Measurements from ENCODE around the gene OBP2A. TPM values are rescaled to one million over a fixed set of nuclear protein-coding genes. Genes with fewer than 3 reads are reported as not detected.

OBP2A gene
- total RNA-seq, 1 experiment from 2014 or later, result not detected

- TF ChIP-seq ZNF219 (CRISPR knock-in tag; IDR thresholded peaks at IDR 0.05; ENCODE audit: borderline replicate concordance), result no peak
- no peak for TF ChIP-seq MLX (CRISPR knock-in tag; IDR thresholded peaks at IDR 0.05)
- no peak for TF ChIP-seq FOXK1 (CRISPR knock-in tag; IDR thresholded peaks at IDR 0.05)
- TF ChIP-seq, protein P1, sequence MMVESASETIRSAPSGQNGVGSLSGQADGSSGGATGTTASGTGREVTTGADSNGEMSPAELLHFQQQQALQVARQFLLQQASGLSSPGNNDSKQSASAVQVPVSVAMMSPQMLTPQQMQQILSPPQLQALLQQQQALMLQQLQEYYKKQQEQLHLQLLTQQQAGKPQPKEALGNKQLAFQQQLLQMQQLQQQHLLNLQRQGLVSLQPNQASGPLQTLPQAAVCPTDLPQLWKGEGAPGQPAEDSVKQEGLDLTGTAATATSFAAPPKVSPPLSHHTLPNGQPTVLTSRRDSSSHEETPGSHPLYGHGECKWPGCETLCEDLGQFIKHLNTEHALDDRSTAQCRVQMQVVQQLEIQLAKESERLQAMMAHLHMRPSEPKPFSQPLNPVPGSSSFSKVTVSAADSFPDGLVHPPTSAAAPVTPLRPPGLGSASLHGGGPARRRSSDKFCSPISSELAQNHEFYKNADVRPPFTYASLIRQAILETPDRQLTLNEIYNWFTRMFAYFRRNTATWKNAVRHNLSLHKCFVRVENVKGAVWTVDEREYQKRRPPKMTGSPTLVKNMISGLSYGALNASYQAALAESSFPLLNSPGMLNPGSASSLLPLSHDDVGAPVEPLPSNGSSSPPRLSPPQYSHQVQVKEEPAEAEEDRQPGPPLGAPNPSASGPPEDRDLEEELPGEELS (CRISPR knock-in tag; IDR thresholded peaks at IDR 0.05), result no peak
These were observed 22.3 kb upstream of the OBP2A start (continued) for GRCh38 chr9:135523521-135524129.

DNA sequence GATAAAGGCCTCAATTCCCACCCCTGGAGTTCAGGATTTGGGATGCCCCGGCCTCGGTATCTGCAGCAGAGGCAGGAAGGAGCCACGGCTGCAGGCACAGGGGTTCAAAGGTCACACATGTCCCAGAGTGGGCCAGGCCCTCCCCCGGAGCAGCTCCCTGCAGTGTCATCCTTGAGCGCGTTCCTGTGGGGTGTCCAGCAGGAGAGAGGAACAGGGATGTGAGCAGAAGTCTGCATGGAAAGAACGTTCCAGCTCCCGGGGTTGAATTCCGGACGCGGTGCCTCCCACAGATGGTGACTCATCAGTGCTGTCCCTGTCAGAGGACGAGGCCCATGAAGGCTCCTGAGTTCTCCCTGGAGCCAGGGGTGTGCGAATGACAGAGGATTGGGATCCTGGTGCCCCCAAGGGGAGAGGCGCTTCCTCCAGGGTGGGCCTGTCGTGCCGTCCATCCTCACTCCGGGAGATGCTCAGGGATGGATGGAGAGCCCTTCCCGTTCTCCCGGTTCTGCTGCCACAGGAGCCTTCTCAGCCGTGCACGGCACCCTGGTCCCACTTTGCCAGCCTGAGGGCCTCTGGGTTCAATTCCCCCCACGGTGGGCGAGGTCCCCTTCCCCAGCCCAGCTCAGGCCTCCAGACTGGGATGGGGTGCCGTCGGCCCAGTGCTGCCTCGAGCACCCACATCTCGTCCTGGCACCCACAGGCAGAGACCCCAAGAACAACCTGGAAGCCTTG lies 21.6 kb upstream of the OBP2A start:
- CTCF ChIA-PET, result interaction anchor here (5.6 kb wide), 1 partner anchor 19 kb away, joined by 42 read pairs; no protein-coding TSS in a partner anchor
- Mint-ChIP-seq H3K36me3 (no peaks in the 10 kb centered on the region), H3K4me1 (peaks cover 9% of the 10 kb centered on the region), H3K27me3 (ENCODE audit: low read depth) (no peaks in the 10 kb centered on the region), H3K4me3 (no peak overlapping the region), H3K27ac (no peak overlapping the region), H3K9me3 (peaks cover 6% of the 10 kb centered on the region)
- TF ChIP-seq ZSCAN18 (CRISPR knock-in tag; IDR thresholded peaks at IDR 0.05) (no peak), ZBTB21 (CRISPR knock-in tag; IDR thresholded peaks at IDR 0.05; ENCODE audit: borderline replicate concordance) (no peak), ZNF416 (CRISPR knock-in tag; IDR thresholded peaks at IDR 0.05) (no peak), ZNF263 (CRISPR knock-in tag; IDR thresholded peaks at IDR 0.05; ENCODE audit: low read depth) (no peak), NR1H2 (CRISPR knock-in tag; IDR thresholded peaks at IDR 0.05) (no peak), MYBL2 (CRISPR knock-in tag; IDR thresholded peaks at IDR 0.05) (no peak), TP53 (CRISPR knock-in tag; IDR thresholded peaks at IDR 0.05) (no peak), NFYB (CRISPR knock-in tag; conservative IDR thresholded peaks at IDR 0.05; ENCODE audit: low read depth) (no peak), ZNF138 (CRISPR knock-in tag; conservative IDR thresholded peaks at IDR 0.05) (no peak), ZNF317 (CRISPR knock-in tag; IDR thresholded peaks at IDR 0.05; ENCODE audit: borderline replicate concordance, low read depth) (no peak), JUN (CRISPR knock-in tag; IDR thresholded peaks at IDR 0.05) (no peak)
- ATAC-seq (no peak), DNase-seq (ENCODE audit: low spot score) (no peak)
- POLR2A ChIA-PET, result no interaction called here

DNA sequence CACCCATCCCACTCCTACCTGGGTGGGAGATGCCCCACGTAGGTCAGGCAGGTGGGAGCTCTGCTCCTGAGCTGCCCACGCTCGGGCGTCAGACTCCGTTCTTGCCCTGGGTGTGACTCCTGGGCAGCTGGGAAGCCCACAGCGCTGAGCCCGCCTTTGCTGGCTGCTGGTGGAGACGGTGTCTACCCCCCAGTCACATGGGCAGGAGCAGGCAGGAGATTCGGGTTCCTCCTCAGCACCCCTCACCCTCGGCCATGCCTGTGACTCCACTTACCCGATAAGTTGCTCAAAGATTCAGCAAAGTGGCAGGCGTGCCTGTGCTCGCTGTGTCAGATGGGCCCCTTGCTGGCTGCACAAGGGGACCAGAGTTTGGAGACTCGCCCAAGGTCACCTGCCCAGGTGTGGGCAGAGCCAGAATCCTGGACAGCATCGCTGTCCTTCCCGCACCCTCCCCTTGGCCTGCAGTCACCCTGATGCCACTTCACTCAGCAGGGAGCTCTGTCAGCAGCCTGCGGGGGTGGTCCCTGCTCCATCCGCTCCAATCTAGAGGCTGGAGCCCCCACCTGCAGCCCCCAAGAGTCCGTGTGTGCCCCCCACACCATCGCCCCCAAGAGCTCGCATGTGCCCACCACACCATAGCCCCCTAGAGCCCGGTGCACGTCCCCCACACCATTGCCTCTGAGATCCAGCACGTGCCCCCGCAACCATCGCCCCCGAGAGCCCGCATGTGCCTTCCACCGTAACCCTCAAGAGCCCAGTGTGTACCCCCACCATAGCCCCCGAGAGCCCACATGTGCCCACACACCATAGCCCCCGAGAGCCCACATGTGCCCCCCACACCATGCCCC lies 20.5 kb upstream of the OBP2A start:
- CTCF ChIA-PET, result interaction anchor here (5.6 kb wide), 1 partner anchor 20 kb away, joined by 42 read pairs; no protein-coding TSS in a partner anchor
- ATAC-seq (no peak), DNase-seq (ENCODE audit: low spot score) (peak; percentile 8)
- H3K4me1 Mint-ChIP-seq, result peaks cover 11% of the 10 kb centered on the region
- POLR2A ChIA-PET, result no interaction called here
- H3K36me3 Mint-ChIP-seq, result no peaks in the 10 kb centered on the region
- no peaks in the 10 kb centered on the region for H3K9me3 Mint-ChIP-seq
- H3K4me3 Mint-ChIP-seq, result no peak overlapping the region
- no peak overlapping the region for H3K27ac Mint-ChIP-seq
- no peaks in the 10 kb centered on the region for H3K27me3 Mint-ChIP-seq (ENCODE audit: low read depth)
- TF ChIP-seq ZNF671 (CRISPR knock-in tag; IDR thresholded peaks at IDR 0.05) (no peak), MXD4 (CRISPR knock-in tag; IDR thresholded peaks at IDR 0.05; ENCODE audit: borderline replicate concordance) (no peak), GRHL2 (CRISPR knock-in tag; IDR thresholded peaks at IDR 0.05; ENCODE audit: insufficient replicate concordance, severe bottlenecking) (no peak), ATF6 (CRISPR knock-in tag; IDR thresholded peaks at IDR 0.05) (no peak), FOXJ3 (CRISPR knock-in tag; IDR thresholded peaks at IDR 0.05; ENCODE audit: borderline replicate concordance) (no peak), NFYB (CRISPR knock-in tag; conservative IDR thresholded peaks at IDR 0.05; ENCODE audit: low read depth) (no peak), TCF7 (CRISPR knock-in tag; IDR thresholded peaks at IDR 0.05; ENCODE audit: low read depth) (no peak), ERG (CRISPR knock-in tag; IDR thresholded peaks at IDR 0.05) (no peak), NFATC4 (CRISPR knock-in tag; IDR thresholded peaks at IDR 0.05) (no peak), RELA (CRISPR knock-in tag; IDR thresholded peaks at IDR 0.05; ENCODE audit: borderline replicate concordance) (no peak)

All from WTC11 (cell line).